Fibroblast of villous mesenchyme (primary cell): ENCODE data around the gene GABRP. TPM values are rescaled to one million over a fixed set of nuclear protein-coding genes. Genes with fewer than 3 reads are reported as not detected.
A peak's percentile ranks its signal among the peaks of the same experiment; 100 is the strongest.
"Not testable (repeated sequence)": the region's sequence is repeated elsewhere in the genome, so short reads cannot be mapped to it uniquely, and the experiment has no call there.

Source experiments
- DNase-seq: peaks from one replicate; pipeline ENCODE4 v3.0.0-alpha.2; 2010; ENCODE audit warnings: low read depth
- H3K4me3 ChIP-seq: 2 replicates; pipeline ENCODE4 v1.5.1; 2011; ENCODE audit warnings: low read depth, mild to moderate bottlenecking, low read length
- total RNA-seq: library from RNA; depleted of rRNA; stranded (reverse); fragments of >200 nt; gene quantifications from 2 replicates; pipeline ENCODE4 v1.2.3, GENCODE V29; 2012
- TF ChIP-seq, protein P1 (sequence below): IDR thresholded peaks from 2 replicates; pipeline ENCODE4 v1.5.1; 2012; ENCODE audit warnings: low read depth, mild to moderate bottlenecking, low read length; ENCODE audit not compliant: insufficient read depth

Gene GABRP
- total RNA-seq, 1 donor, result not detected

DNA sequence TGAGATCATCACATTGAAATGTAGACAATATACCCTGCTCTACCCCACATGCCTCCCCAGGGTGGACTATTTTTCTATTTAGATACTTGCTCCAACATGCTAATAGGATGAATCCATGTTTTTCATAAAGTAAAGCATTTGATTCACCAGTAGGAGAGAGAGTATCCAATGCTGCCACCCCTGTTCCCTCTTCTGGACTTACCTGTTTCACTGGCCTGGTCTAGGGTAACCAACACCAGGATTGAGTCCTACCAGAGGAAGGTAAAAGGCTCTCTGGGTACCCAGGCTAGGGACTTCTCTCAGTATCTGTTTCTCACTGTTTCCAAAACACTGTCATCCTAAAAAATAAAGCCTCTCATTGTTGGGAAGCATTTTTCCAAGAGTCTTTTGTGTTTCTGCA is 30.2 kb upstream of the GABRP start:
- TF ChIP-seq, protein P1, sequence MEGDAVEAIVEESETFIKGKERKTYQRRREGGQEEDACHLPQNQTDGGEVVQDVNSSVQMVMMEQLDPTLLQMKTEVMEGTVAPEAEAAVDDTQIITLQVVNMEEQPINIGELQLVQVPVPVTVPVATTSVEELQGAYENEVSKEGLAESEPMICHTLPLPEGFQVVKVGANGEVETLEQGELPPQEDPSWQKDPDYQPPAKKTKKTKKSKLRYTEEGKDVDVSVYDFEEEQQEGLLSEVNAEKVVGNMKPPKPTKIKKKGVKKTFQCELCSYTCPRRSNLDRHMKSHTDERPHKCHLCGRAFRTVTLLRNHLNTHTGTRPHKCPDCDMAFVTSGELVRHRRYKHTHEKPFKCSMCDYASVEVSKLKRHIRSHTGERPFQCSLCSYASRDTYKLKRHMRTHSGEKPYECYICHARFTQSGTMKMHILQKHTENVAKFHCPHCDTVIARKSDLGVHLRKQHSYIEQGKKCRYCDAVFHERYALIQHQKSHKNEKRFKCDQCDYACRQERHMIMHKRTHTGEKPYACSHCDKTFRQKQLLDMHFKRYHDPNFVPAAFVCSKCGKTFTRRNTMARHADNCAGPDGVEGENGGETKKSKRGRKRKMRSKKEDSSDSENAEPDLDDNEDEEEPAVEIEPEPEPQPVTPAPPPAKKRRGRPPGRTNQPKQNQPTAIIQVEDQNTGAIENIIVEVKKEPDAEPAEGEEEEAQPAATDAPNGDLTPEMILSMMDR, result no peak
- no peak overlapping the region for H3K4me3 ChIP-seq
- DNase-seq, result no peak

- not testable (repeated sequence) for DNase-seq, H3K4me3 ChIP-seq
Measured at GRCh38 chr5:170754508-170754907, 29.0 kb upstream of the GABRP start.

- TF ChIP-seq, protein P1, result no peak
- no peak overlapping the region for H3K4me3 ChIP-seq
- DNase-seq, result no peak
Measured at GRCh38 chr5:170755679-170756456, 27.7 kb upstream of the GABRP start.

DNA sequence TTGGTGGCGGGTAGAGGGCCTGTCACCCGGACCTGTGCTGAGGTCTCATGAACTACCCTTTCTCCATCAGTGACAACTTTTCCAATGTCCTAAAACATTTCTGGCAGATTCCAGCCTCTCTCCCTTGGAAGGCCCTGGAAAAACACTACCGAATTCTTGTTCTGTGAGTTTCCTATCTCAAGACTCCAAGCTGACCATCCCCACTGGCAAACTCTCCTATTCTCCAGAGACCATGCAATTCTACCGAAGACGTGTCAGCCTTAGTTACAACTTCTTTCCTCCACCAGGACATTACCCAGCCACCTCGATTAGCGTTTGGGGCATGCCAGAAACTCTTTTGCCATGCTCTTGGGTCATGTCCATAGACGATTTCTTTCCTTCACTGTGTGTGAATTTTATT is 26.8 kb upstream of the GABRP start:
- H3K4me3 ChIP-seq, result no peak overlapping the region
- DNase-seq, result no peak
- TF ChIP-seq, protein P1, result no peak

DNA sequence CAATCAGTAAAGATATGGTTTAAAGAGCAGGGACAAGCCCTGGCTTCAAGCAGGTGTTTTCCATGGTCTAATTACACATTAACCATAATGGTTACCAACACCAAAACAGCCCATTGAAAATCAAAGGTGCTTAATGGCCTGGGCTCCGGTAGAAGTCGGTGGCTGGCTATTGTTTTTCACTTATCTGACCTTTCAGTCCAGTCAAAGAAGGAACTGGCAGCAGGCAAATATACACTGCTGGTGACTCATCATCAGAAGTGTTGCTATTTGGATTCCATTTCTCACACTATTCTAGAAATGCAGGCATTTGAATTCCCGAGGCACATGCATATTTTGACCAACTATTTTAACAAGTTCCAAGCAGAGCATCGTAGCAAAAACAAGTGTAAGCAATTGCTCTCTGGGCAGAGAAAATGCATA is 26.3 kb upstream of the GABRP start:
- no peak overlapping the region for H3K4me3 ChIP-seq
- TF ChIP-seq, protein P1, result no peak
- DNase-seq, result peak; percentile 35

- DNase-seq, result no peak
- H3K4me3 ChIP-seq, result no peak overlapping the region
- TF ChIP-seq, protein P1, result no peak
Measured at GRCh38 chr5:170757669-170758068, 25.9 kb upstream of the GABRP start.

GRCh38 chr5:170758481-170758880 is 25.0 kb upstream of the GABRP start:
- no peak for DNase-seq
- H3K4me3 ChIP-seq, result no peak overlapping the region
- TF ChIP-seq, protein P1, result no peak
